Measurements from ENCODE around the gene MPP4.
"Not testable (repeated sequence)": the region's sequence is repeated elsewhere in the genome, so short reads cannot be mapped to it uniquely, and the experiment has no call there.

MPP4 gene

GRCh38 chr2:201697899-201698298 is 545 bp downstream of the MPP4 start:
- DNase-seq (ENCODE audit: low spot score in 2 of 2) (no peak), ATAC-seq (ENCODE audit: low read depth) (no peak)
- H3K27me3 Mint-ChIP-seq: no peaks in the 10 kb centered on the region
- no peaks in the 10 kb centered on the region for H3K4me1 Mint-ChIP-seq
- H3K27ac Mint-ChIP-seq: no peak overlapping the region
- H3K4me3 Mint-ChIP-seq: no peak overlapping the region
- no peaks in the 10 kb centered on the region for H3K9me3 Mint-ChIP-seq
- peaks cover 8% of the 10 kb centered on the region for H3K36me3 Mint-ChIP-seq

DNA sequence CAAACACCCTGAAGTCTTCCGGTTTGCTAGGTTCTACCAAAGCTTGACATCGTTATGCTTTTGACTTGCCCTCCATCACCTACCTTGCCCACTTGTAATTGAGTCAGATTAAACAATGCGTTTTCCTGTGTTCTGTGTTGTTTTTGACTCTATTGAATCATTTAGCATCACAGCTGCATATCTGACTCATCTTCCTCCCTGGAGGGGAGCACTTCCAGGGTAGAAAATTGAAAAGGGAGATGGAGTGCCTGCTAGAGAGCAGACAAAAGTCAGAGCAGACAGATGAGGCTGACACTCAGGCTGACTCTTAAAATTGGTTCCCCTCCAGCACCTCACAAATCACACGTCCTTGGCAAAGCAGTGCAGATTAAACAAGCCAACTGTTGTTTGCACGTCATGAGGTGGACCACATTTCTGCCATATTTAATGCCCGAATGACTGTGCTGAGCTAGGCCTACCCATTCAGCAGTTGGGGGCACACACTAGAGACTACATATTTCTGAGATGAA is 2.2 kb downstream of the MPP4 start:
- DNase-seq (ENCODE audit: low spot score in 2 of 2): no peak
- Mint-ChIP-seq H3K4me1 (no peaks in the 10 kb centered on the region), H3K27ac (no peak overlapping the region), H3K27me3 (no peaks in the 10 kb centered on the region), H3K36me3 (peaks cover 6% of the 10 kb centered on the region), H3K4me3 (no peak overlapping the region), H3K9me3 (no peaks in the 10 kb centered on the region)
- no peak for ATAC-seq (ENCODE audit: low read depth)

DNA sequence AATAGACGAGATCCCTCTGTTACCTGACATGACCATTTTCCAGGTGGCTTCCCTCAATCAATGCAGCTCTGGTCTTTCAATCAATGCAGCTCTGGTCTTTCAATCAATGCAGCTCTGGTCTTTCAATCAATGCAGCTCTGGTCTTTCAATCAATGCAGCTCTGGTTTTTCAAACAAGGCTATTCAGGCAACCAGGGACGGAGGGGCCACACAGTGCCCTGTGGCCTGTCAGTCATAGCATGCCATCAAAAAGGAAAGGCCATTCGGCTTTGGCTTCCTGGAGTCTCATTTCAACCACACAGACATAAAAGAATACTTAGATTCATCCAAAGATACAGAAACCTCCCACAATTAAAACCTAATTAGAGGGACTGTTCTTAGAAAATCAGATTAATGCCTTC is 13.3 kb downstream of the MPP4 start:
- Mint-ChIP-seq H3K27ac (no peak overlapping the region), H3K36me3 (no peaks in the 10 kb centered on the region), H3K9me3 (no peaks in the 10 kb centered on the region), H3K4me3 (no peak overlapping the region), H3K4me1 (no peaks in the 10 kb centered on the region), H3K27me3 (peaks cover 13% of the 10 kb centered on the region)
- DNase-seq (ENCODE audit: low spot score in 2 of 2) (no peak), ATAC-seq (ENCODE audit: low read depth) (no peak)

DNA sequence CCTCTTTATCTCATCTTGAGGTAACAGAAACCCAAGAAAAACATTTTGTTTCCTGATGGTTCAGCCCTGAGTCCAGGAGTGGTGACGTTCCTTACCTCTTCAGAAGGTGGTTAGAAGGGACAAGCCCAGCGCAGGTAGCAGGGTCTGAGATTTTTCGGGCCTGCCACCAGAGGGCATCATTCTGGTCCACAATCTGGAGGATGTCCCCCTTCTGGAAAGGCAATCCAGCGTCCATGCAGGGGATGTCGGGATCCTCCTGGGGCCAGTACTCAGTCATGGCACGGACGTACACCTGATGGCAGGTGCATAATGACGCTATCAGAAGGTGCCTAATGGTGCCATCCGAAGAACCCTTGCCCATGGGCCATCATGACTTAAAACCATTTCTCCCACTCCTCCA is 17.7 kb downstream of the MPP4 start:
- Mint-ChIP-seq H3K4me3 (no peak overlapping the region), H3K9me3 (no peaks in the 10 kb centered on the region), H3K4me1 (no peaks in the 10 kb centered on the region), H3K36me3 (no peaks in the 10 kb centered on the region), H3K27ac (no peak overlapping the region), H3K27me3 (peaks cover 9% of the 10 kb centered on the region)
- DNase-seq (ENCODE audit: low spot score in 2 of 2): no peak
- no peak for ATAC-seq (ENCODE audit: low read depth)

DNA sequence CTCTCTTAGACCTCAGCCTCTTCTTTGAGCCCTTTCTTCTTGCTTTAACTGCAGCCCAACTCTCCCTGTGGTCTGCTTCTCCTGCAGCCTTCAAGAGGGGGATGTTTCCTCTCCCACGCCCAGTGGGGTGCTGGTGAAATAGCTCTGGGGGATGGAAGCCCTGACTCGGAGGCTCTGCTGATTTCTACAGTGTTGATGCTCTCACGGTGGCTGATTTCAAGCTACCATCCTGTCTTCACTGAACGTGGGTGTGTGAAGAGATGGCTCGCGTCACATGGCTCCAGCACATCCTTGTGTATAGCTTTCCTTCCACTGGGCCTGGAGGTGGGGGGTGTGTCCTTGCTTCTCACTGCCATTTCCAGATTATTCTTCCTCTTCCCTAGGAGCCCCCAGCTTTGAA is 20.0 kb downstream of the MPP4 start:
- ATAC-seq (ENCODE audit: low read depth) (no peak), DNase-seq (ENCODE audit: low spot score in 2 of 2) (no peak)
- Mint-ChIP-seq H3K27ac (no peak overlapping the region), H3K4me3 (no peak overlapping the region), H3K4me1 (no peaks in the 10 kb centered on the region), H3K27me3 (peaks cover 9% of the 10 kb centered on the region), H3K36me3 (no peaks in the 10 kb centered on the region), H3K9me3 (no peaks in the 10 kb centered on the region)

- H3K9me3 Mint-ChIP-seq: peaks cover 1% of the 10 kb centered on the region
- H3K4me3 Mint-ChIP-seq: no peak overlapping the region
- DNase-seq (ENCODE audit: low spot score in 2 of 2) (no peak), ATAC-seq (ENCODE audit: low read depth) (no peak)
- no peaks in the 10 kb centered on the region for H3K4me1 Mint-ChIP-seq
- H3K36me3 Mint-ChIP-seq: no peaks in the 10 kb centered on the region
- H3K27me3 Mint-ChIP-seq: peaks cover 4% of the 10 kb centered on the region
- H3K27ac Mint-ChIP-seq: no peak overlapping the region
Measured at GRCh38 chr2:201675454-201675853, 23.0 kb downstream of the MPP4 start.

DNA sequence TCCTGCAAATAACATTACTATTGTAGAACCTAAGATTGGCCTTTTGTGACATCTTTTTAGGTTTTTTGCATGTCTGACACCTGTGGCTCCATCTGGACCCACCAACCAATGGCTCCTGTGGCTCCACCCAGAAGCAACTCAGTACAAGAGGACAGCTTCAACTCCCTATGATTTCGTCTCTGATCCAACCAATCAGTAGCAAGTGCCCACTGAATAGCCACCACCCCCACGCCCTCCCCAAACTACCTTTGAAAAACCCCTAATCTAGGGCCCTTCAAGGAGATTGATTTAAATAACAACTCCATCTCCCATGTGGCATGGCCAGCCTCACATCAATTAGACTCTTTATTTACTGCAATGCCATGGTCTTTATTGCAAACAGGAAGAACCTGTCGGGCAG is 23.6 kb downstream of the MPP4 start:
- Mint-ChIP-seq H3K27me3 (peaks cover 4% of the 10 kb centered on the region), H3K27ac (no peak overlapping the region), H3K4me3 (no peak overlapping the region), H3K4me1 (no peaks in the 10 kb centered on the region), H3K36me3 (no peaks in the 10 kb centered on the region), H3K9me3 (peaks cover 1% of the 10 kb centered on the region)
- DNase-seq (ENCODE audit: low spot score in 2 of 2) (no peak), ATAC-seq (ENCODE audit: low read depth) (no peak)

DNA sequence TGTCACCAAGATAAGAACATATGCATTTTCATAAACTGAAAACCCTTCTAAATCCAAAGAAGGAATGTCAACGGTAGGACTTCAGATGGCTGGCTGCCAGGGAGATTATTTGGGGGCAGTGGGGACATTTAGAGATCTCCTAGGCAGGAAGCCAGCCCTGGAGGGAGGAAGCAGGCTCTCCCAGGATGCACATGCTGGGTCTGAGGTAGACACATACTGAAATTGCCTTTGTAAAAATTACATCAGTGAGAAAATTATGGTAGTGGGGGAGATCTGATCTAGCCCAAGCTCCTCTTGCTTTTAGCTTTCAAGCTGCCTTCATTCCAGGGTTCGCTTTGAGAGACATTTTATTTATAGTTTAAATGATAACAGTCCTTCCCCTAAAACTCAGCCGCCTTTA is 24.1 kb downstream of the MPP4 start:
- H3K4me3 Mint-ChIP-seq: no peak overlapping the region
- H3K9me3 Mint-ChIP-seq: peaks cover 1% of the 10 kb centered on the region
- H3K4me1 Mint-ChIP-seq: no peaks in the 10 kb centered on the region
- no peak for ATAC-seq (ENCODE audit: low read depth)
- no peak overlapping the region for H3K27ac Mint-ChIP-seq
- H3K36me3 Mint-ChIP-seq: no peaks in the 10 kb centered on the region
- DNase-seq (ENCODE audit: low spot score in 2 of 2): no peak
- peaks cover 4% of the 10 kb centered on the region for H3K27me3 Mint-ChIP-seq

DNA sequence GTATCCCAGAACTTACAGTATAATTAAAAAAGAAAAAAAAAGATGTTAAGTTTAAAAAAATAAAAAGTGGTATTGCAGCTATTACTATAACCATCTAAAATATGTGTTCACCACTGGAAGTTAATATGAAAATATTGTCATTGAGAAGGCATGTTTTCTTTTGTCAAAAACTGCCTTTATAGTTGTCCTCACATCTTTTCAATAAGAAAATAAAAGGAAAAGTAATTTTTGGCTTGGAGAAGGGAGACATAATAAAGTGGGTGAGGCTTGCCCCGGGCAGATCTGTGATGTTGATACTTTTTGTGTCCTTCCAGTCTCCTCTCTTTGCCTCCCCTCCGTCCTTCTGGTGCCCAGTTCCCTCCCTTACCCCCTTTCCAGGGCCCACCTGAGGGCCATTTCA is 24.9 kb downstream of the MPP4 start:
- no peak for DNase-seq (ENCODE audit: low spot score in 2 of 2)
- Mint-ChIP-seq H3K27ac (no peak overlapping the region), H3K9me3 (peaks cover 1% of the 10 kb centered on the region), H3K27me3 (peaks cover 4% of the 10 kb centered on the region), H3K4me3 (no peak overlapping the region), H3K36me3 (no peaks in the 10 kb centered on the region), H3K4me1 (no peaks in the 10 kb centered on the region)
- no peak for ATAC-seq (ENCODE audit: low read depth)

- not testable (repeated sequence) for ATAC-seq (ENCODE audit: low read depth); H3K4me1 Mint-ChIP-seq; H3K27me3 Mint-ChIP-seq; H3K36me3 Mint-ChIP-seq; H3K27ac Mint-ChIP-seq; H3K4me3 Mint-ChIP-seq; DNase-seq (ENCODE audit: low spot score in 2 of 2); H3K9me3 Mint-ChIP-seq
Measured at GRCh38 chr2:201671205-201671604, 27.2 kb downstream of the MPP4 start.

DNA sequence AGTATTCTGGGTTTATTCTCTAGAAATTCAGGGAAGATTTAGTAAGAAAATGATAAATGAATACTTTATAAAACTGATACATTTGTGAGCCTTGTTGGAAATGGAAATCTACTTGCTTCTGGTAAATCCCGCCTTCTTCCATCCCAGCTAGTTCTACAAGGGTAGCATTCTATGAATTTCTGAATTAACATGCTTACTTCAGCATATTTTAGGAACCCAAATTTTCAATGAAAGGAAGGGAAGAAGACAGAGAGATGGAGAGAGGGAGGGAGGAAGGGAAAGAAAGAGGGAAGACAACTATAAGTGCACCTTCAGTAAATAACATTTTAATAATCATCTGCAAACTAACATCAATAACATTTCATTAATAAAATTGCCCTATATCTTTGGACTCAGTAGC is 28.6 kb downstream of the MPP4 start:
- H3K27me3 Mint-ChIP-seq: peaks cover 2% of the 10 kb centered on the region
- H3K4me3 Mint-ChIP-seq: no peak overlapping the region
- no peaks in the 10 kb centered on the region for H3K4me1 Mint-ChIP-seq
- no peaks in the 10 kb centered on the region for H3K36me3 Mint-ChIP-seq
- H3K9me3 Mint-ChIP-seq: peaks cover 1% of the 10 kb centered on the region
- ATAC-seq (ENCODE audit: low read depth) (no peak), DNase-seq (ENCODE audit: low spot score in 2 of 2) (no peak)
- H3K27ac Mint-ChIP-seq: no peak overlapping the region

DNA sequence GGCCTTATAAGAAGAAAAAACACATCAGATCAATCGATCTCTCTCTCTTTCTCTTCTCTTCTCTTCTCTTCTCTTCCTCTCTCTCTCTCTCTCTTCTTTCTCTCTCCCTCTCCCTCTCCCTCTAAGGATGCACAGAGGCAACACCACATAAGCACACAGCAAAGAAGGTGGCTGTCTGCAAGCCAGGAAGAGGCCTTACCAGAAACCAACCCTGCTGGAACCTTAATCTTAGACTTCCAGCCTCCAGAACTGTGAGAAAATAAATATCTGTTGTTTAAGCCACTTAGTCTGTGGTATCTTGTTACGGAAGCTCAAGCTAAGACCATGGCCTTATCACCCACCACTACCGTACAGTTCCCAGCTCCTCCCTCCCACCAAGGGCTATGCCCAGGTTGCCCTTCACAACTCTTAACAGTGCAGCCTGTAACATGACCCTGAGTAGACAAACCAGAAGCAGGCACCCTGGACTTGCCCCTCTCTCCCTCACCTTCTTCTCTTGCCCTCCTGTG is 30.0 kb downstream of the MPP4 start:
- no peak overlapping the region for H3K4me3 Mint-ChIP-seq
- ATAC-seq (ENCODE audit: low read depth) (no peak), DNase-seq (ENCODE audit: low spot score in 2 of 2) (no peak)
- H3K27me3 Mint-ChIP-seq: peaks cover 2% of the 10 kb centered on the region
- no peak overlapping the region for H3K27ac Mint-ChIP-seq
- H3K4me1 Mint-ChIP-seq: no peaks in the 10 kb centered on the region
- H3K9me3 Mint-ChIP-seq: peaks cover 1% of the 10 kb centered on the region
- no peaks in the 10 kb centered on the region for H3K36me3 Mint-ChIP-seq

GRCh38 chr2:201664334-201664733 is 34.1 kb downstream of the MPP4 start:
- ATAC-seq (ENCODE audit: low read depth) (no peak), DNase-seq (ENCODE audit: low spot score in 2 of 2) (no peak)
- no peak overlapping the region for H3K27ac Mint-ChIP-seq
- no peaks in the 10 kb centered on the region for H3K4me1 Mint-ChIP-seq
- H3K36me3 Mint-ChIP-seq: no peaks in the 10 kb centered on the region
- no peaks in the 10 kb centered on the region for H3K9me3 Mint-ChIP-seq
- no peaks in the 10 kb centered on the region for H3K27me3 Mint-ChIP-seq
- H3K4me3 Mint-ChIP-seq: no peak overlapping the region

DNA sequence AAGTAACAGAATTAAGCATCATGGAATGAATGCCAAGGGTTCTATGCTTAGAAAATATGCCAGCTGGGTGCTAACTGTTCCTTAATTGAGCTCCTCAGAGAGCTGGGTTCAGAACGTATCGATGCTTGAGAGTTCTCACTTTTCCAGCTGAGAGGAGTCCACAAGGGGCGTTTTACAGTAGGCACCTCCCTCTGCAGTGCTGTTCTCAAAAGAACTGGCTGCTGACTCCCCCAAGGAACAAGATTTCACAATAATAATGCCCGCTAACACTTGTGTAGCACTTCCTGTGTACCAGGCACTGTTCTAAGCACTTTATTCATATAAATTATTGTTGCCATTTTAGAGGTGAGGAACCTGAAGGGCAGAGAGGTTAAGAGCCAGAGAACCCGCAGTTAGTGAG is 37.1 kb downstream of the MPP4 start:
- Mint-ChIP-seq H3K27me3 (no peaks in the 10 kb centered on the region), H3K36me3 (no peaks in the 10 kb centered on the region), H3K27ac (no peak overlapping the region), H3K9me3 (no peaks in the 10 kb centered on the region), H3K4me3 (no peak overlapping the region), H3K4me1 (no peaks in the 10 kb centered on the region)
- ATAC-seq (ENCODE audit: low read depth): no peak
- DNase-seq (ENCODE audit: low spot score in 2 of 2): no peak

- Mint-ChIP-seq H3K27ac (no peak overlapping the region), H3K4me1 (no peaks in the 10 kb centered on the region), H3K9me3 (no peaks in the 10 kb centered on the region), H3K4me3 (no peak overlapping the region), H3K27me3 (no peaks in the 10 kb centered on the region), H3K36me3 (no peaks in the 10 kb centered on the region)
- ATAC-seq (ENCODE audit: low read depth): no peak
- DNase-seq (ENCODE audit: low spot score in 2 of 2): no peak
Measured at GRCh38 chr2:201660293-201660895, 38.0 kb downstream of the MPP4 start.

Measured in memory B cell (primary cell).